Measurements from ENCODE around the gene TDG.
"Not testable (repeated sequence)": the region's sequence is repeated elsewhere in the genome, so short reads cannot be mapped to it uniquely, and the experiment has no call there.

TDG gene

GRCh38 chr12:104022786-104023185 is 57.1 kb downstream of the TDG start:
- DNase-seq (ENCODE audit: low read depth in 2 of 2), result no peak

GRCh38 chr12:104023710-104024109 is 58.0 kb downstream of the TDG start:
- DNase-seq (ENCODE audit: low read depth in 2 of 2), result no peak

- DNase-seq (ENCODE audit: low read depth in 2 of 2), result no peak
These were observed 58.7 kb downstream of the TDG start for GRCh38 chr12:104024348-104024747.

- DNase-seq (ENCODE audit: low read depth in 2 of 2), result no peak
These were observed 60.1 kb downstream of the TDG start for GRCh38 chr12:104025771-104026170.

- no peak for DNase-seq (ENCODE audit: low read depth in 2 of 2)
These were observed 61.3 kb downstream of the TDG start for GRCh38 chr12:104026841-104027599.

- not testable (repeated sequence) for DNase-seq (ENCODE audit: low read depth in 2 of 2)
These were observed 64.9 kb downstream of the TDG start for GRCh38 chr12:104030596-104030995.

GRCh38 chr12:104036143-104036542 is 70.5 kb downstream of the TDG start:
- not testable (repeated sequence) for DNase-seq (ENCODE audit: low read depth in 2 of 2)
